ENCODE measurements around the gene RPLP2.

RPLP2 gene

DNA sequence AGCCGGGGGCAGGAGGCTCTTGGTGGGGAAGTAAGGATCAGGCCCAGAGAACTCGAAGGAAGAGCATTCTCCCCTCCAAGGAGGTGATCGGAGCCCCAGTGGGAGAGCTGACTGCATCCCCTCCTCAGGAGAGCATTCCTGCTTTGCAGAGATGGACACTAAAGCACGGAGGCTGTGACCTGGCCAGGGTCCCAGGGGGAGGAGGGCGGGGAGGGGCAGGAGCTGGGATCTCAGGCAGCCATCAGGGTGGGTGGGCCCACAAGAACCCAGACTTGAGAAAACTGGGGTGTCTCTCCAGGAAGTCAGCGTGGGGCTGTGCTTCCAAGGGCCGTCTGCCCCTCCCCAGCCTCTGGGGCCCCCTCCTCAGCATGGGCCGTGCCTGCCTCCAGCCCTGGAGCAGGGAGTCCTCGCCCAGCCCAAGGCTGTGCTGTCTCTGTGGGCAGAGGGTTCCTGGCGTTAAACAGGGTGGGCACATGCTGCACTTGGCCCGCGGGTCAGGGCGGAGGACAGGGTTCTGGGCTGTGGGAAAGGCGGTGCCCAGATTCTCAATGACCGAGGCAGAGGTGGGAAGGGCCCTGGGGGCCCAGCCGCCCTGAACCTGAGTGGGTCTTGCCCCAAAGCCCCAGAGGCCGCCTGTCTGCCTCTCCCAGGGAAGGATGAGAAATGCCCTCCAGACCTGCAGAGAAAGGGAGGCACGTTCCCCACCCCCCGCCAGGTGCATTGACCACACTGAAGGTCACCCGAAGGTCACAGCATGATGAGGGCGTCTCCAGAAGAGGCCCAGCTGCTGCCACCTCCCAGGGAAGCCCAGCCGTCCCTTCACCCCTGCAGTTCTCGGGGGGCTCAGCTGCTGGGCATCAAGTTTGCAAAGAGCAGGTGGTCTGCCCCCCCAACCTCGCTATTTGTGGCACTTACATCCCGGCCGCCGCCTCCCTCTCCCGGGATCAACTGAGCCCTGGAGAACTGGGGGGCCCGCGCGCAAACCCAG, 20.5 kb upstream of the RPLP2 start:
- H3K4me3 ChIP-seq (ENCODE audit: low read length): no peak overlapping the region
- peaks cover 4% of the 10 kb centered on the region for H3K4me1 ChIP-seq (ENCODE audit: control insufficient read depth, insufficient read depth, low read length)
- H3K9ac ChIP-seq (ENCODE audit: low read length): no peak overlapping the region

DNA sequence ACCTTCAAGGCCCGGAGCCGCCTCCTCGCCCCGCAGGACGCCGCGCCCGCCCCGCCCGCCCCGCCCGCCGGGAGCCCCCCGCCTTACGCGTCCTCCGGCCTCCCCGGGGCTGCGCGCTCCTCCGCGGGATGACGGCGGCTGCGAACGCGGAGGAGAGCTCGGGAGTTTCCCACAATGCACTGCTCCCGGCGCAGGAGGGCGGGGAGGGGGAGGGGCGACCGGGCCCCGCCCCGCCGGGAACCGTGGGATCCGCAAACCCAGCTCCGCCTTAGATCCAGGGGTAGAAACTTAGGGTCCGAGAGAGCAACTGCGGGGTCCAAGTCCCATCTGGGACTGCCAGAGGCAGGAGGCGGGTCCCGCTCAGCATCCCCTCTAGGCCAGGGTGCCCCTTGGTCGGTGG, 19.8 kb upstream of the RPLP2 start, which contains the start of gene CEND1:
Gene CEND1 (minus strand): TSS at position 148 of the 400 bp plus-strand sequence. CDS start 1,514 bp downstream, outside the sequence.
- Histone ChIP-seq H3K27me3 (replicated peaks; ENCODE audit: control insufficient read depth, insufficient read depth, low read length) (no peaks in the 10 kb centered on the region), H3K36me3 (ENCODE audit: control insufficient read depth, insufficient read depth, low read length, severe bottlenecking) (peaks cover 7% of the 10 kb centered on the region), H3K9ac (ENCODE audit: low read length) (peak within 1 kb of the TSS; percentile 20), H3K4me1 (ENCODE audit: control insufficient read depth, insufficient read depth, low read length) (peaks cover 9% of the 10 kb centered on the region), H3K4me3 (ENCODE audit: low read length) (no peak within 1 kb of the TSS), H3K9me3 (ENCODE audit: control insufficient read depth, low read length) (no peaks in the 10 kb centered on the region)
- DNase-seq (ENCODE audit: low read depth): peak; percentile 73

More for the DNA sequence above, 20.5 kb upstream of the RPLP2 start:
- H3K36me3 ChIP-seq (ENCODE audit: control insufficient read depth, insufficient read depth, low read length, severe bottlenecking): peaks cover 7% of the 10 kb centered on the region
- H3K27me3 ChIP-seq (replicated peaks; ENCODE audit: control insufficient read depth, insufficient read depth, low read length): no peaks in the 10 kb centered on the region
- no peaks in the 10 kb centered on the region for H3K9me3 ChIP-seq (ENCODE audit: control insufficient read depth, low read length)
- DNase-seq (ENCODE audit: low read depth): no peak

DNA sequence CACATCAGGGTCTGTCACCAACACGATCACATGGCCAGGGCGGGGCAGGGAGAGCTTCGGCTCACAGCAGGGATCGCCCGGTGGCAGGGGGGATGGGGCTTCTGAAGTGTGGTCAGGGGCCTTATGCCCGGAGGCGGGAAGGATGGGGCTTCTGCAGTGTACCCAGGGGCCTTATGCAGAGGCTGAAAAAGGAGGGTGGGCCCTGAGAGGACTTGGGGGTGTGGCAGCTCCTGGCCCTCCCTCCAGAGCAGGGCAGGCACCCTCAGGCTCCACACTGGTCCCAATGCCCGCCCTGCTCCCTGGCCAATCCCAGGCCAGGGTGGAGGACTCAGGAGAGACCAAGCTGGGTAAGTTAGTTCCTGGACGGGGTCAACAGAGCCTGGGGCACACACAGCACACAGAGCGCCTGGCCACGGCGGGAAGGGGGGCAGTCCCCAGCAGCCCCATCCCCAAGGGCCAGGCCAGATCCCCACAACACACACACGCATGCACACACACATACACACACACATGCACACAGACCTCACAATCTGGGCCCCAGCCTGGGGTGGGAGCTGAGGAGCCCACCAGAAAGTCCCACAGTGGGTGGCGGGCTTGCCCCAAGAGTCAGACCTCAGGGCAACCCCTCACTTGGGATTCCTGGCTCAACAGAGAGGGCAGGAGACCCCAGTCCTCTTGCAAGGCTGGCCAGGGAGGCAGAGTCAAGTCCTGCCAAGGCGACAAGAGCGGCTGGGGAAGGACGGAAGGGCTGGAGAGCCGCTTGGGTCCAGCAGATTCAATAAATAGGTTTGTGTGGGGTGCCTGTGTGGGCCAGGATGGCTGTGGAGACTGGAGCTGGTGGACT, 18.8 kb upstream of the RPLP2 start:
- Histone ChIP-seq H3K9ac (ENCODE audit: low read length) (peak overlapping the region; percentile 20), H3K4me3 (ENCODE audit: low read length) (no peak overlapping the region), H3K4me1 (ENCODE audit: control insufficient read depth, insufficient read depth, low read length) (peaks cover 9% of the 10 kb centered on the region), H3K36me3 (ENCODE audit: control insufficient read depth, insufficient read depth, low read length, severe bottlenecking) (peaks cover 7% of the 10 kb centered on the region), H3K27me3 (replicated peaks; ENCODE audit: control insufficient read depth, insufficient read depth, low read length) (no peaks in the 10 kb centered on the region), H3K9me3 (ENCODE audit: control insufficient read depth, low read length) (no peaks in the 10 kb centered on the region)
- DNase-seq (ENCODE audit: low read depth): peak; percentile 33

DNA sequence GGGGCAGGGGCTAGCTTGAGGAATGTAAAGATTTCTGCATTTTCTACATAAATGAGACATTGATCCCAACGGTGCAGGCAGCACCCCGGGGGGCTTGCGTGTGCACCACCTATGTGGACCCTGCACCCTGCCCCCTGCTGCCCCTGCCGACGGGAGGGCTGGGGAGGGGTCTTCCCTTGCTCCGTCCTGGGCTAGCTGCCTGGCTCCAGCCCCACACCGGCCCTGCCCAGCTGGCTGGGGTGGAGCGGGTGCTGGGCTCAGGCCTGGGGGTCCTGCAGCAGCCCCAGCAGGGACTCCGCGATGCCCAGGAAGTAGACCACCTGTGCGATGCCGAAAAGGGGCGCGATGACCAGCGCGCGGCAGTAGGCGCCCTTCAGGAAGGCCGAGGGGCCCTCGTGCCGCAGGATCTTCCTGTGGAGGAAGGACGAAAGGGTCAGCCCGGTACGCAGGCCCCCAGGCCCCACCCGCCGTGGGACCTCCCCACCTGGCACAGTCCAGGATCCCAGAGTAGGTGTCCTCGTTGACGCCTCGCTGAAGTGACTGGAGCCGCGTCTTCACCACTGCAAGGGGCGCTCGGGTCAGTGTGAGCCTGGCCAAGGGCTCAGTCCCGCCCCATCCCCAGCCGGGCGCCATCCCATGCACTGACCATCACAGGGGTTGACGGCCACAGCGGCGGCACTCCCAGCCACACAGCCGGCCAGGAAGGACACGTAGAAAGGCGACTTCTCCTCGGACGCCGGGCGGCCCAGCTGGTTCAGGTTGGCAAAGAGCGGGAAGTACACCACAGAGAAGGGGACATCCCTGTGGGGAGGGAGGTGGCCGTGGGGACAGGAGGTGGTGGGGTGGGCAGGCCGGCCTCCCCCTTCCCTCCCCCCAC, 17.9 kb upstream of the RPLP2 start:
- no peak overlapping the region for H3K4me3 ChIP-seq (ENCODE audit: low read length)
- no peak for DNase-seq (ENCODE audit: low read depth)
- H3K27me3 ChIP-seq (replicated peaks; ENCODE audit: control insufficient read depth, insufficient read depth, low read length): no peaks in the 10 kb centered on the region
- peaks cover 16% of the 10 kb centered on the region for H3K4me1 ChIP-seq (ENCODE audit: control insufficient read depth, insufficient read depth, low read length)
- H3K9me3 ChIP-seq (ENCODE audit: control insufficient read depth, low read length): no peaks in the 10 kb centered on the region
- H3K36me3 ChIP-seq (ENCODE audit: control insufficient read depth, insufficient read depth, low read length, severe bottlenecking): peaks cover 7% of the 10 kb centered on the region
- H3K9ac ChIP-seq (ENCODE audit: low read length): no peak overlapping the region

DNA sequence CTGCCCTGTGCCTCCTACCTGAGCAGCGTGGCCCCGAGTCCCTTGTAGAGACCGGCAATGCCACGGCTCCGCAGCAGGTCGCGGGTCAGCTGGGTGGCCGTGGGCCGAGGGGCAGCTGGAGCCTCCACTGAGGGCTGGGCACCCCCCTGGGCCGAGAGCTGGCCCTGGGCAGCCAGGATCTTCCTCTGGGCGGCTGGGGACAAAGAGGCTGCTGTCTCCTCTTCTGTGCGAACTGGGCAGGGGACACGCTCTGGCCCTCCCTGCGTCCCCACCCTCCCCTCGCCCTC, 17.3 kb upstream of the RPLP2 start:
- no peak overlapping the region for H3K4me3 ChIP-seq (ENCODE audit: low read length)
- no peaks in the 10 kb centered on the region for H3K27me3 ChIP-seq (replicated peaks; ENCODE audit: control insufficient read depth, insufficient read depth, low read length)
- H3K9ac ChIP-seq (ENCODE audit: low read length): no peak overlapping the region
- H3K4me1 ChIP-seq (ENCODE audit: control insufficient read depth, insufficient read depth, low read length): peaks cover 18% of the 10 kb centered on the region
- H3K9me3 ChIP-seq (ENCODE audit: control insufficient read depth, low read length): no peaks in the 10 kb centered on the region
- no peak for DNase-seq (ENCODE audit: low read depth)
- peaks cover 7% of the 10 kb centered on the region for H3K36me3 ChIP-seq (ENCODE audit: control insufficient read depth, insufficient read depth, low read length, severe bottlenecking)

DNA sequence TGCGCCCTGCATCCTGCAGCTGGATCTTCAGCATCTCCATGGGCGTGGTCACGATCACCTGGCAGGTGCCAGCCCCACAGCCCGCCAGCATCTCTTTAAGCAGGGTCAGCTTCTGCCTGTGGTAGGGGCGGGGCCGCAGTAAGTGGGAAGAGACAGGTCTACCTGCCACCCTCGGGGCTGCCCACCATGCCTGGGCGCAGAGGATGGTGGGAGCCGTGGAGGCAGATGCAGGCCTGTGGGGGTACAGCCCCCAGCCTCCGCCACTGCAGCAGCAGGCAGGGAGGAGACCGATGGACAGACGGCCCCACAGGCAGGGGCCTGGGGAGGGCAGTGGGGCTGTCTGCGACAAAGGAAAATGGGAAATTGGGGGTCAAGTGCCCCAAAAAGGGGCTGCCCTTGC, 16.9 kb upstream of the RPLP2 start:
- Histone ChIP-seq H3K27me3 (replicated peaks; ENCODE audit: control insufficient read depth, insufficient read depth, low read length) (no peaks in the 10 kb centered on the region), H3K4me3 (ENCODE audit: low read length) (no peak overlapping the region), H3K4me1 (ENCODE audit: control insufficient read depth, insufficient read depth, low read length) (peaks cover 18% of the 10 kb centered on the region), H3K9ac (ENCODE audit: low read length) (no peak overlapping the region), H3K36me3 (ENCODE audit: control insufficient read depth, insufficient read depth, low read length, severe bottlenecking) (peaks cover 7% of the 10 kb centered on the region), H3K9me3 (ENCODE audit: control insufficient read depth, low read length) (no peaks in the 10 kb centered on the region)
- DNase-seq (ENCODE audit: low read depth): no peak

DNA sequence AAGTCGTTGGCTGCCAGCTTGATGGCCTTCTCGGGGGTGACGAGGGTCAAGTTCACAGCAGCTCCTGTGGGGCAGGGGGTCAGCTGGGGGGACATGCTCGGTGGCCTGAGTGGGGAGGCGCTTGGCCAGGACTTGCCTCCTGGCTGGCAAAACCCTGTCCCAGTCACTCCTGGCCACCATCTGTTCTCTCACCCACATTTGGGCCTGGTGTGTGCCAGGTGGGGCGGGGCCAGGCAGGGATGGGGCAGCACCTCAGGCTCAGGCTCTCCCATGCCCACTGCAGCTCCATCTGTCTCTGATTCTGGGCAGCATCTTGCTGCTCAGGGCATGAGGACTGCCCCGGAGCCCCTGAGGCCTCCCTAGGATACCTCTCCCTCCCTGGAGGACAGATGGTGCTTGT, 16.2 kb upstream of the RPLP2 start:
- no peaks in the 10 kb centered on the region for H3K27me3 ChIP-seq (replicated peaks; ENCODE audit: control insufficient read depth, insufficient read depth, low read length)
- H3K36me3 ChIP-seq (ENCODE audit: control insufficient read depth, insufficient read depth, low read length, severe bottlenecking): peaks cover 7% of the 10 kb centered on the region
- no peak overlapping the region for H3K9ac ChIP-seq (ENCODE audit: low read length)
- DNase-seq (ENCODE audit: low read depth): no peak
- H3K9me3 ChIP-seq (ENCODE audit: control insufficient read depth, low read length): no peaks in the 10 kb centered on the region
- H3K4me3 ChIP-seq (ENCODE audit: low read length): no peak overlapping the region
- H3K4me1 ChIP-seq (ENCODE audit: control insufficient read depth, insufficient read depth, low read length): peaks cover 18% of the 10 kb centered on the region

DNA sequence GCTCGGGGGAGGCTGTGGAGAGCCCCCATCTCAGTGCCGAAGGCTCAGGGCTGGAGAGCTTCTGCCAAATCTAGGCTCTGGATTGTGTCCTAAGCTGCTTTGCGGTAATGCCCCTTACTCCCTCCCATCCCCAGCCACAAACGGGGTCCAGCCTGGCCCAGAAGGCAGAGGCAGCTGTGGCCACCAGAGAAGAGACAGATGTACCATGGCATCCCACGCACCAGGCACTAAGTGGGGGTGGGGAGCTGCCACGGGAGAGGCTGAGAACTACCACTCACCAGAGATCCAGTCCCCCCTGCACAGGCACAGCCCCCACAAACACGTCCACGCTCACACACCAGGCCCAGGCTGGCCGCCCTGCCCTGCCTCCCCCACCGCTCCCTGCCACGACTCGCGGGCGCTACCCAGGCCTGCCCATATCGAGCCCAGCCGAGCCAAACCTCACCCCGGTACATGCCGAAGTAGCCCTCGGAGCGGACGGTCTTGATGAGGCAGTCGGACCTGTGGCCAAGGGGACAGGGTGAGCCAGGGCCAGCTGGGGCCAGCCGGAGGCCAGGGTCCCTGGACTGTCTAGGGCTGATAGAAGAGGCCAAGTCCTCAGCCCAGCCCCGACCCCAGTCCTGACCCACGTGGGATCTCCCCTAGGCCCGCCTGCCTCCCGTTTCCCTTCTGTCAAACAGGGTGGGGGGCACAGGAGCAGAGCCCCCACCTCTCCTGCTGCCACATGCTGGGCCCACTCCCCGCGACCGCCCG, 15.6 kb upstream of the RPLP2 start:
- Histone ChIP-seq H3K27me3 (replicated peaks; ENCODE audit: control insufficient read depth, insufficient read depth, low read length) (no peaks in the 10 kb centered on the region), H3K4me1 (ENCODE audit: control insufficient read depth, insufficient read depth, low read length) (peaks cover 18% of the 10 kb centered on the region), H3K9me3 (ENCODE audit: control insufficient read depth, low read length) (no peaks in the 10 kb centered on the region), H3K4me3 (ENCODE audit: low read length) (peak overlapping the region; percentile 91), H3K9ac (ENCODE audit: low read length) (no peak overlapping the region), H3K36me3 (ENCODE audit: control insufficient read depth, insufficient read depth, low read length, severe bottlenecking) (peaks cover 7% of the 10 kb centered on the region)
- no peak for DNase-seq (ENCODE audit: low read depth)

DNA sequence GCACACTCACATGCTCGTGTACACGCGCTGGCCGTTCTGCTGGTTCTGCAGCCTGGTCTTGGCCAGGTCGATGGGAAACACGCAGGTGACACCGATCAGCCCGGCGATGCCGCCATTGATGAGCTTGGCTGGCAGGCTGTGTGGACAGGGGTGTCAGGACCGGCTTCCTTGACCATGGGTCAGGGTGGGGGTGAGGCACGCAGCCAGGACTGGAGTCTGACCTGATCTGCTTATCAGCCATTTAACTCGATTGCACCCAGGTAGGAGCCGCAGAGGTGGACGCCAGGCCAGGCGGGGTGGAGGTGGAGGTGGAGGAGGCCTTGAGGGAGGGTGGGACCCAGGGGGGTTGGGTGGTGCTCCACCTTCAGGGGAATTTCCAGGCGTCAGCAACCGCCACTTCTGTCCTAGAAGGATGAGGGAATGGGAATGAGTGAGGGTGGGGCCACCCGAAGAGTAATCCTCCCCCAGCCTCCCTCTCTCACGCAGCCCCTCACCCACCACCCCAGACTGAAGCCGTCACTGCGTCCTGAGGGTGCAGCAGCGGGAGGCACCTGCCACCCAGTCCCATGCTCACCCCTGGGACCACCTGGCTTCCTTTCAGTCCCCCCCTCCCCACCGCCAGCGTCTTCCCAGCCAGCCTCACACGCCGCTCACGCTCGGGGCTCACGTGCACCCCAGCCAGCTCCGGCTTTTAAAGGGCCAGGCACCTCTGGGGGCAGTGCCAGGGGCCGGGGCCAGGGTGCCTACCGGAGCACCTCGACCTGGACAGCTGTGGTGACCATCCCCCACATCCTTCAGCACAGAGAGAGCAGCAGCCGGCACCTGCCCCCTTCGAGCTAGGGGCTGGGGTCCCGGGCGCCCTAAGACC, 14.8 kb upstream of the RPLP2 start:
- Histone ChIP-seq H3K36me3 (ENCODE audit: control insufficient read depth, insufficient read depth, low read length, severe bottlenecking) (peaks cover 14% of the 10 kb centered on the region), H3K9ac (ENCODE audit: low read length) (peak overlapping the region; percentile 90), H3K4me3 (ENCODE audit: low read length) (peak overlapping the region; percentile 91), H3K4me1 (ENCODE audit: control insufficient read depth, insufficient read depth, low read length) (peaks cover 18% of the 10 kb centered on the region), H3K9me3 (ENCODE audit: control insufficient read depth, low read length) (no peaks in the 10 kb centered on the region), H3K27me3 (replicated peaks; ENCODE audit: control insufficient read depth, insufficient read depth, low read length) (no peaks in the 10 kb centered on the region)
- DNase-seq (ENCODE audit: low read depth): no peak

Measured in adipocyte (in vitro differentiated cells).